Lower lobe of right lung (tissue), 2 donors: ENCODE results near the gene TMEM51. TPM values are rescaled to one million over a fixed set of nuclear protein-coding genes. Genes with fewer than 3 reads are reported as not detected.
A peak's percentile ranks its signal among the peaks of the same experiment; 100 is the strongest.

Source experiments
- ATAC-seq, 2 donors: fragments of 200-7000 bp; cut with Tn5 transposase; one replicate each; pipeline ENCODE4 v1.9.1; 2020 to 2022; ENCODE audit warnings: mild to moderate bottlenecking in 2 of 2, moderate library complexity in 2 of 2
- DNase-seq: peaks from one replicate; pipeline ENCODE4 v3.0.0-alpha.2; 2020
- H3K27ac ChIP-seq: fragments of 200-600 bp; one replicate; pipeline ENCODE4 v1.8.0; 2022
- H3K27me3 ChIP-seq: fragments of 200-600 bp; one replicate; pipeline ENCODE4 v1.8.0; 2022; ENCODE audit warnings: low read depth
- H3K36me3 ChIP-seq: fragments of 200-600 bp; one replicate; pipeline ENCODE4 v1.8.0; 2022; ENCODE audit warnings: mild to moderate bottlenecking
- H3K4me1 ChIP-seq: fragments of 200-600 bp; one replicate; pipeline ENCODE4 v1.8.0; 2022
- H3K4me3 ChIP-seq: fragments of 200-600 bp; one replicate; pipeline ENCODE4 v1.8.0; 2022; ENCODE audit warnings: mild to moderate bottlenecking
- H3K9me3 ChIP-seq: fragments of 200-600 bp; one replicate; pipeline ENCODE4 v1.8.0; 2022
- intact Hi-C: fragments of 100-400 bp; cut with DNase I; formaldehyde crosslinking; loops from one replicate; pipeline ENCODE4 v1.11.0; 2022
- total RNA-seq: library from RNA; stranded (reverse); fragmentation: NEBNext Ultra II Directional; extraction: Animal tissue kit (Norgen Biotek cat#: 25700); gene quantifications from one replicate; pipeline ENCODE4 v1.2.1, GENCODE V29; 2021
- TF ChIP-seq, protein P1 (sequence below): fragments of 200-600 bp; IDR thresholded peaks from one replicate; pipeline ENCODE4 v1.8.0; 2022; ENCODE audit warnings: antibody characterized with exemption, mild to moderate bottlenecking
- donor health status: DM: no; HTN: yes; CAD: no; lungs with severe emphysema.

Gene TMEM51
- total RNA-seq, 1 donor from 2014 or later, result 18.4 TPM

DNA sequence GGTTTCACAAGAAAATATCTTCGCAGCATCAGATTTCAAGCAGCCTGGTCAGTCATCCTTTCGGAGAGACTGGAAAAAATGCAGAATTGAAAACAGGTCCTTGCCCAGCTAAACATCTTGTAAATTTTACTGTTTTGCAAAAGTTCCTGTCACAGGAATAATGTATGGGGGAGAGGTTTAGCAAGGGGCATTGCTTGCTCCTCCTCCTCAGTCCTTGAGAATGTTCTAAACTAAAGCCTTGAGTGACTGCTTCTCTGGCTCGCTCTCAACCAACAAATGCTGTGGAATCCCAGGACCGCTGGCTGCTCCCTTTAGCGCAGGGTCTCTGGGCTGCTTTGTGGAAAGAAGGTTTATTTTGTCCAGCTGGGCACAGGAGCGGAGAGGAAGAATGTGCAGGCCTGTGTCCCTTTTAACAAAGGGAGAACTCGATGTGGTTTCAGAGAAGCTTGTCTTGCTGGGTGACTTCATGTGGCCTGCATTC lies 59.8 kb downstream of the TMEM51 start:
- H3K27me3 ChIP-seq, result no peaks in the 10 kb centered on the region
- intact Hi-C loops, result no loop called here
- DNase-seq (no peak), ATAC-seq (no peak)
- H3K4me3 ChIP-seq, result no peak overlapping the region
- H3K27ac ChIP-seq, result peak overlapping the region; percentile 34
- TF ChIP-seq, protein P1, sequence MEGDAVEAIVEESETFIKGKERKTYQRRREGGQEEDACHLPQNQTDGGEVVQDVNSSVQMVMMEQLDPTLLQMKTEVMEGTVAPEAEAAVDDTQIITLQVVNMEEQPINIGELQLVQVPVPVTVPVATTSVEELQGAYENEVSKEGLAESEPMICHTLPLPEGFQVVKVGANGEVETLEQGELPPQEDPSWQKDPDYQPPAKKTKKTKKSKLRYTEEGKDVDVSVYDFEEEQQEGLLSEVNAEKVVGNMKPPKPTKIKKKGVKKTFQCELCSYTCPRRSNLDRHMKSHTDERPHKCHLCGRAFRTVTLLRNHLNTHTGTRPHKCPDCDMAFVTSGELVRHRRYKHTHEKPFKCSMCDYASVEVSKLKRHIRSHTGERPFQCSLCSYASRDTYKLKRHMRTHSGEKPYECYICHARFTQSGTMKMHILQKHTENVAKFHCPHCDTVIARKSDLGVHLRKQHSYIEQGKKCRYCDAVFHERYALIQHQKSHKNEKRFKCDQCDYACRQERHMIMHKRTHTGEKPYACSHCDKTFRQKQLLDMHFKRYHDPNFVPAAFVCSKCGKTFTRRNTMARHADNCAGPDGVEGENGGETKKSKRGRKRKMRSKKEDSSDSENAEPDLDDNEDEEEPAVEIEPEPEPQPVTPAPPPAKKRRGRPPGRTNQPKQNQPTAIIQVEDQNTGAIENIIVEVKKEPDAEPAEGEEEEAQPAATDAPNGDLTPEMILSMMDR, result no peak
- no peaks in the 10 kb centered on the region for H3K36me3 ChIP-seq
- H3K4me1 ChIP-seq, result peaks cover 51% of the 10 kb centered on the region
- H3K9me3 ChIP-seq, result no peaks in the 10 kb centered on the region

DNA sequence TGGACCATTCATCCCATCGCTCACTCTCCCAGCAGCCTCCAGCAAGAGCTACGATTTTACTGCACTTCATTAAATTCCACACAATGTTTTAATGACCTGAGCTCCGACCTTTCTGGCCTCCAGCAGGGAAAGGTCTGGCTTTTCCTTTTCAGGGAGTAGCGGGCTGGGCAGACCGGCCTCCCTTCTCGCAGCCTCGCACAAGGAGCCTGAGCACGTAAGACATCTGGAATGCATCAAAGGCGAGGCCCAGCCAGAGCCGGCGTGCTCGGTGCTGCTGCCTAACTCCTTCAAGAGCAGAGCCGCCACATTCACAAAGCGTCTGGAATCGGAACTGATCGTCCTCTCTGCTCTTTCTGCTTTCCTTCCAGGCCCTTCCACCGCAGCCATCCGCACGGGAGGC lies 61.0 kb downstream of the TMEM51 start:
- Histone ChIP-seq H3K27me3 (no peaks in the 10 kb centered on the region), H3K4me3 (no peak overlapping the region), H3K9me3 (no peaks in the 10 kb centered on the region), H3K36me3 (peaks cover 2% of the 10 kb centered on the region), H3K27ac (peak overlapping the region; percentile 57), H3K4me1 (peaks cover 56% of the 10 kb centered on the region)
- TF ChIP-seq, protein P1, result no peak
- no peak for DNase-seq
- intact Hi-C loops, result no loop called here
- peak in 1 of 2 donors; percentile 55 for ATAC-seq

DNA sequence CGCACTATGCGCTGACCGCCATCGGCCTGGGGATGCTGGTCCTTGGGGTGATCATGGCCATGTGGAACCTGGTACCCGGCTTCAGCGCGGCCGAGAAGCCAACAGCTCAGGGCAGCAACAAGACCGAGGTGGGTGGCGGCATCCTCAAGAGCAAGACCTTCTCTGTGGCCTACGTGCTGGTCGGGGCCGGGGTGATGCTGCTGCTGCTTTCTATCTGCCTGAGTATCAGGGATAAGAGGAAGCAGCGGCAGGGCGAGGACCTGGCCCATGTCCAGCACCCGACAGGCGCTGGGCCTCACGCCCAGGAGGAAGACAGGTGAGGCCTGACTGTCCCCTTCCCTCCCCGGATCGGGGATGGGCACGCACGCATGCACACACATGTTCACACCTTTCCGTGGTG lies 61.6 kb downstream of the TMEM51 start:
- ATAC-seq (no peak), DNase-seq (no peak)
- TF ChIP-seq, protein P1, result no peak
- H3K27ac ChIP-seq, result peak overlapping the region; percentile 57
- intact Hi-C loops, result no loop called here
- H3K27me3 ChIP-seq, result no peaks in the 10 kb centered on the region
- no peaks in the 10 kb centered on the region for H3K9me3 ChIP-seq
- H3K4me1 ChIP-seq, result peaks cover 51% of the 10 kb centered on the region
- peaks cover 8% of the 10 kb centered on the region for H3K36me3 ChIP-seq
- H3K4me3 ChIP-seq, result no peak overlapping the region

DNA sequence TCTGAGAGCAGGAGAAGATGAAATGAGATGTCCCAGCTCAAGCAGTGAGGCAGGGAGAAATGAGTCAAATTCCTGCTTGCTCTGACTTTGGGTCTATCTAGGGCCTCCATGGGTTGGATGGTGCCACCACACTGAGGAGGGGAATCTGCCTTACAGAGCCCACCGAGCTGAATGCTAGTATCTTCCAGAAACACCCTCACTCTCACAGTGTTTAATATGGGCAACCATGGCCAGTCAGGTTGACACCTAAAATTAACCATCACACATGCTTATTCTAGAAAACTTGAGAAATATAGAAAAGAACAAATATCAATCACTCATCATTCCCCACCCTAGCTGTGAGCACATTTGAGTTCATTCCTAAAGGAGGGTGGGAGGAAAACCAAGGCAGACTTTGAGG lies 64.1 kb downstream of the TMEM51 start:
- TF ChIP-seq, protein P1, result no peak
- no peak for DNase-seq
- Histone ChIP-seq H3K9me3 (no peaks in the 10 kb centered on the region), H3K36me3 (peaks cover 8% of the 10 kb centered on the region), H3K27ac (no peak overlapping the region), H3K4me3 (no peak overlapping the region), H3K4me1 (peaks cover 40% of the 10 kb centered on the region), H3K27me3 (no peaks in the 10 kb centered on the region)
- intact Hi-C loops, result no loop called here
- no peak for ATAC-seq

DNA sequence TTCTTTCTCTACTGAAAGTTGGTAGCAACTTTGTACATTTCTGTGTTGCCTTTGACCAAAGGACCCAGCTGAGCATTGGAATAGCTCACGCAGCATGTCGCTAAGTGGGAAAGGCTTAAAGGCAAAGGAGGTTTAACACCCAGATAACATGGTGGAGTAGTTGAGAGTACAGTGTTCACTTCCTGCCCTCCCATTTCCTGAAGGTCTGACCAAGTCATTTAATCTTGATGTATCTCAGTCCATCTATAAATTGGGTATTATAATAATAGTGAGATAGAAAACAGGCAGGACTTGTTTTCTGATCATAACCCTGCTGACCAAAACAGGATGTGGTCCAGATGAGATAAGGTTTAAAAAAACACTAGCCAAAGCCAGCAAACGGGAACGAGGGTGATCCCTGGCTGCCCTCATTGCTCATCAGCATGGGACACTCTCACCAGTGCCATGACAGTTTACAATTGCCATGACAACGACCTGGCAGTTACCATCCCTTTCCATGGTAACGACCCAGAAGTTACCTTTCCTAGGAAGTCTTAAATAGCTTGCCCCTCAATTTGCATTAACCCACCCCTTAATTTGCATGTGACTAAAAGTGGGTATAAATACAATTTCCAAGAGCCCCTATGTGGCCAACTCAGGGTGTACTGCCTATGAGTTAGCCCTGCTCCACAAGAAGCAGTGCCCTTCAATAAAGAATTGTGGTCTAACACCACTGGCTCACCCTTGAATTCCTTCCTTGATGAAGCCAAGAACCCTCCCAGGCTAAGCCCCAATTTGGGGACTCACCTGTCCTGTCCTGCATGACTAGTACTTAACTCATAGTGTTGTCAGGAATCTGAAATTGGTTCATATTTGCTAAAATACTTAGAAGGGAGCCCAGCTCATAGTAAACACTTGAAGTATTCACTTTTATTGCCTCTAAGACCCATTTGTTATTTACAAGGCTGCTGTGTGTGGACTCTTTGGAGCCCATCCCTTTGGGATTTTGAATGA lies 65.0 kb downstream of the TMEM51 start:
- peak overlapping the region; percentile 8 for H3K27ac ChIP-seq
- peaks cover 30% of the 10 kb centered on the region for H3K4me1 ChIP-seq
- DNase-seq (no peak), ATAC-seq (peak; percentile 29 to 52)
- H3K9me3 ChIP-seq, result no peaks in the 10 kb centered on the region
- H3K36me3 ChIP-seq, result peaks cover 8% of the 10 kb centered on the region
- TF ChIP-seq, protein P1, result no peak
- H3K27me3 ChIP-seq, result no peaks in the 10 kb centered on the region
- no peak overlapping the region for H3K4me3 ChIP-seq
- intact Hi-C loops, result no loop called here
